22Rv1 (cell line): Measurements from ENCODE around the gene MAP6.
"Not testable (repeated sequence)": the region's sequence is repeated elsewhere in the genome, so short reads cannot be mapped to it uniquely, and the experiment has no call there.

Experiments used
- H3K27ac ChIP-seq: fragments of 450-650 bp; 2 replicates; pipeline ENCODE4 v1.5.1; 2017
- ZFX ChIP-seq: fragments of 450-650 bp; IDR thresholded peaks from 2 replicates; pipeline ENCODE4 v1.6.1; 2017; ENCODE audit warnings: antibody characterized with exemption, borderline replicate concordance
- TF ChIP-seq, protein P1 (sequence below): fragments of 450-650 bp; IDR thresholded peaks from 2 replicates; pipeline ENCODE4 v1.5.1; 2017; ENCODE audit warnings: mild to moderate bottlenecking

Gene MAP6

DNA sequence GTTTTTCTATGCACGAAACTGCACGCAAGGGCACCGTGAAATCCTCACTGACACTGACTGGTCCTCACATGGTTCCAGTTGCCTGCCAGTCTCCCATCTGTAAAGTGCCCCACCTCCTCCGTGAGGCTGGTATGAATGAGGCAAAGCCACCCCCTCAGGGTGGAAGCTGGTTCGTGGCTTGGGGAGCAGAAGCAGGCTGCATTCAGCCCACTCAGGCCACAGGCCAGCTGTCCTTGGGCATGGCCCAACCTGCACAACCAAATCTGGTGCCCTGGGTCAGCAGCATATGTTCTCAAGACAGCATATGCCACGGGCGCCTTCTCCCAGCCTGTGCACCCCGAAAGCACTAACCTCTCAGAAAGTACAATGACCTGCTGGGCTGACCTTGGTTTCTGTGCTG is 77.5 kb downstream of the MAP6 start:
- no peak overlapping the region for H3K27ac ChIP-seq

DNA sequence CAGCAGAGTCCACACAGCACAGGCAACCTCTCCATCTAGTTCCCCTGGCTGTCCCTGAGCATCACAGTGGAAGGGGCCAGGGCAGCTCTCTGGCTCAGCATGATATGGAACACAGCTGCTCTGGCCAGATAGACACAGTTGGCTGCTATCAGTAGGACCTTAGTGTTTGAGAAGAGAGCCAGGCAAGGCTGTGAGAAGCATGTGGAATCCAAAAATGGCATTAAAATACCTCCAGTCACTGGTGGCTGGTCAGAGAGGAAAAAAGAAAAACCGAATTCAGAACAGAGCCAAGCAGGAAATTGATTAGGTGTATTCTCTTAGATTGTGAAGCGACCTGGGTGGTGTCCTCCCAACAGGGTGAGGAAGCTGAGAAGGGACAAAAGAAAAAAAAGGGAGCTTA is 78.9 kb downstream of the MAP6 start:
- no peak for TF ChIP-seq ZFX
- TF ChIP-seq, protein P1, sequence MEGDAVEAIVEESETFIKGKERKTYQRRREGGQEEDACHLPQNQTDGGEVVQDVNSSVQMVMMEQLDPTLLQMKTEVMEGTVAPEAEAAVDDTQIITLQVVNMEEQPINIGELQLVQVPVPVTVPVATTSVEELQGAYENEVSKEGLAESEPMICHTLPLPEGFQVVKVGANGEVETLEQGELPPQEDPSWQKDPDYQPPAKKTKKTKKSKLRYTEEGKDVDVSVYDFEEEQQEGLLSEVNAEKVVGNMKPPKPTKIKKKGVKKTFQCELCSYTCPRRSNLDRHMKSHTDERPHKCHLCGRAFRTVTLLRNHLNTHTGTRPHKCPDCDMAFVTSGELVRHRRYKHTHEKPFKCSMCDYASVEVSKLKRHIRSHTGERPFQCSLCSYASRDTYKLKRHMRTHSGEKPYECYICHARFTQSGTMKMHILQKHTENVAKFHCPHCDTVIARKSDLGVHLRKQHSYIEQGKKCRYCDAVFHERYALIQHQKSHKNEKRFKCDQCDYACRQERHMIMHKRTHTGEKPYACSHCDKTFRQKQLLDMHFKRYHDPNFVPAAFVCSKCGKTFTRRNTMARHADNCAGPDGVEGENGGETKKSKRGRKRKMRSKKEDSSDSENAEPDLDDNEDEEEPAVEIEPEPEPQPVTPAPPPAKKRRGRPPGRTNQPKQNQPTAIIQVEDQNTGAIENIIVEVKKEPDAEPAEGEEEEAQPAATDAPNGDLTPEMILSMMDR: no peak
- no peak overlapping the region for H3K27ac ChIP-seq

More for the DNA sequence above, 77.5 kb downstream of the MAP6 start:
- no peak for TF ChIP-seq ZFX
- TF ChIP-seq, protein P1: no peak

DNA sequence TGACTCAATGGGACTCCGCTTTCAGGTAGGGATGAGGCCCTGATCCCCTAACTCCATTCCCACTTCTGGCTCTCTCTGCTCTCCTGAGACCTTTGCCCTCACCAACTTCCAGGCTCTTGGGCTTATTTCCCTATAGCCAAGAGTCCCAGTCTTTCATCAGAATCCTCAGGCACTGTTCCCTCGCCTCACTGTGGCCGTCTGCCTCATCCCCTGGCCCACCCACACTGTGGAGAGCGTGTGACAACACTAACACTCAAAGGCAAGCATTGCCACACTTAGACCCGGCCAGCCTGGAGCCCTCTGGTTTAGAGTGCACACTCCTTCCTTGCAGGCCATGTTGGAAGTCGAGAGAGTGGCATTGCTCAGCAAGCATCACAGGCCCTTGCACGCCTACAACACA is 79.8 kb downstream of the MAP6 start:
- TF ChIP-seq, protein P1: no peak
- TF ChIP-seq ZFX: no peak
- H3K27ac ChIP-seq: no peak overlapping the region

DNA sequence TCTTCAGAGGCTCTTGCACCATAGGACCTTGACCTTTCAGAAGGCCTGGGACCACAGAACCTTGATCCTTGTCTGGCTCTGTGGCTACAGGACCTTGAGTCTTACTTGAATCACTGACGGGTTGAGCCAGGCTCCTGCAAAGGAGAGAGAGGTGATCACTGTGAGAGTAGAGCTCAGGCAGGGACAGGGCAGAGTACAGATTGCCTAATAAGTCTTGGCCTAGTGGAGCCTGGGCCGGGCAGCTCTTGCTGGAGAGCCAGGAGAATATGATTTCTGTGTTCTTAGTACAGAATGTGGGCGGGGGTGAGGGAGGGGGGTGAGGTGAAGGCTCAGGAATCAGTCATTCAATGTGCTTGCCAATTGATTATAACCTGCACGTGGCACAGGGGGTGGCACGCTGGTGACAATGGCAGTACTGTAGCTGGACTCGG is 80.8 kb downstream of the MAP6 start:
- TF ChIP-seq ZFX: no peak
- H3K27ac ChIP-seq: no peak overlapping the region

DNA sequence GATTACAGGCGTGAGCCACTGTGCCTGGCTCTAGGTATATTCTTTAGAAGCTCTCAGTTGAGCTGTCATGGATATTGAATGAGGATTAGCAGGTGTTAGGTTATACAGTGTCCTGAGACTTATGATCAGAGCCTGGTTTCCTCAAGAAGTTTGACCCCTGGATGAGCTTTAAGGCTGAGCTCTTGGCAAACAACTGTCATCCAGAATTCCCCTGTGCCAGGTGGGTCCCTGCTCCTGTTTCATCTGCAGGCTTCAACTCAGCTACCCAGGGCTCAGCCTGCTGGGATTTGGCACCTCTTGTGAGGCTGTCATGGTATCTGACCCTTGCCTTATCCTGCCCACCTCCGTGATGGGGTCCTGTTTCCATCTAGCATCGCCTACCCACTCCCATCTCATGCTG is 82.4 kb downstream of the MAP6 start:
- TF ChIP-seq ZFX: no peak
- TF ChIP-seq, protein P1: no peak
- H3K27ac ChIP-seq: no peak overlapping the region

DNA sequence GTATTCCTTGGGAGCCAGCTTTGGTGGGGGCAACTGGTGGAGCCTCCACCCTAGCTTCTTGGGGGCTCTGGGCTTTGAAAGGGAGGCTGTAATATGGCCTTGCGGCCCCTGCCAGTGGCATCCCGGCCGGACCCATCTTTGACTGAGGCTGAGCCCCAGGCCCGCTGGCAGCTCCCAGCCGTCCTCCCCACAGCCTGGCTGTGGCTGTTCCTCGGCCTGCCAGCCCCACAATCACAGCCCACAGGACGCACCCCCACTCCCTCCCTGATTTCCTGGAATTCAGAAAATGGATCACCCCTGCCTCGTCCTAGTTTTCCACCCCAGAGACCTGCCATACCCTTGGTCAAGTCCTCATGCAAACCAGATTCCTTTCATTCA is 83.6 kb downstream of the MAP6 start:
- no peak for TF ChIP-seq ZFX
- TF ChIP-seq, protein P1: no peak
- H3K27ac ChIP-seq: no peak overlapping the region

DNA sequence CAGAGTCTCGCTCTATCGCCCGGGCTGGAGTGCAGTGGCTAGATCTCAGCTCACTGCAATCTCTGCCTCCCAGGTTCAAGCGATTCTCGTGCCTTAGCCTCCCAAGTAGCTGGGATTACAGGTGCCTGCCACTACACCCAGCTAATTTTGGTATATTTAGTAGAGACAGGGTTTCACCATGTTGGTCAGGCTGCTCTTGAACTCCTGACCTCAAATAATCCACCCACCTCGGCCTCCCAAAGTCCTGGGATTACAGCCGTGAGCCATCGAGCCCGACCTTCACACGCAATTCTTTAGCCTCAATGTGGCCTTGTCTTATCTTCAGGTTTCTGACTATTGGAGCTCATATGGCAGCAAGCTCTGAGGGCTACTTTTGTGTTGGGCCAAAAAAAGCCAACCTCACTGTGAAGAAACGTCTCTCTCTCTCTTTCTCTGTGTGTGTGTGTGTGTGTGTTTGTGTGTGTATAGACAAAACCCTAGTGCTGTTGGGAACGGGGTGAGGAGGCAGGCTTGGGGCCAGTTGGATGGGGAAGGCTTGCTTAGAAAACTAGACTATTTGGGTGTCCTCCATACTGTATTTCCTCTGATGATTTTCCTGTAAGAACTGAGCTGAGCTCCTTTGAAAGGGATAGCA is 84.1 kb downstream of the MAP6 start:
- not testable (repeated sequence) for H3K27ac ChIP-seq

DNA sequence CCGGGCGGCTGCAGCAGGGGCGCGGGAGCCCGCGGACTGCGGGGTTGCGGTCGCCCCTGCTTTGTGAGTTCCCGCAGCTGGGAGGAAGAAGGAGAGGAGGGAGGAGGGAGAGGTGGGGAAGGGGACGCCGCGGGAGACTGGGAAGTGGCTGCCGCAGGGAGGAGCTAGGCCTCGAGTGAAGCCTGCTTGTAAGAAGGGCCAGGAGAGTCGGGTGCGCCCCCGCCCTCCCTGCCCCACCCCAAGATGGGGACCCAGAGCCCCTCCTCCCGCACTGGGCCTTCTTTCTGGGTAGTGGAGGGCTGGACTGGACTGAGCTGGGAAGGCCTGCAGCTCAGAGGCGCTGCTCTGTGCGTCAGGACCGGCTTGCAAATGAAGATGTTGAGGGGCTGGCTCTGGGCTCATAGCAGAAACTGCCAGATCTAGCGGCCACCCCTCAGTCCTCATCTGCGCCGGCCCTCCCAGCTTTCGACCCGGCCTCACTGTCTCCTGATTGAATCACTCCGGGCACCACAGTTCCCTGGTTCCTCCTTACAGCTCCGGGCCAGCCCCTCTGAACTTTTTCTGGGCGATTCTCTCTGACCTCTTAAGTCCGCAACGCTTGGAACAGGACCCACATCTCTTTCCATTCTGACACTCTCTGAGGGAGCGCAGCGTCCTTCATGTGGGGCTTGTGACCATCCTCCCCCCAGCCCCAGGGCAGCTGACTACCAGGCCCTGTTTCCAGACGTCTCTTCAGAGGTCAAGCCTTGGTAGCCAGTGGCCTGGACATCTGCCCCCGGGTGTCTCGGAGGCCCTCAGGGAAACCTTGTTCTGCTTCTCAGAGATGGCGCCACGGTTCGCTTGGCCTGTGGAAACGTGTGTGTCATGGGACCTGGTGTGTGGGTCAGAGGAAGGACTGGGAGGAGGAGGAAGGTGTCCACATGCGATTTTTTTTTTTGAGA is 84.8 kb downstream of the MAP6 start:
- TF ChIP-seq, protein P1: no peak
- no peak for TF ChIP-seq ZFX
- peak overlapping the region; percentile 27; the same call in 1 of the 2 replicates for H3K27ac ChIP-seq
